DND-41 (cell line): ENCODE results near the gene SON.

ENCODE experiments used
- EZH2 ChIP-seq: IDR thresholded peaks from 3 replicates; pipeline ENCODE4 v1.6.1; 2012; ENCODE audit warnings: borderline replicate concordance, low read depth, mild to moderate bottlenecking, moderate library complexity, low read length, inconsistent platforms; ENCODE audit not compliant: severe bottlenecking
- TF ChIP-seq, protein P1 (sequence below): IDR thresholded peaks from 2 replicates; pipeline ENCODE4 v1.5.1; 2012; ENCODE audit warnings: borderline replicate concordance, low read length, moderate library complexity, mild to moderate bottlenecking; ENCODE audit not compliant: poor library complexity, severe bottlenecking; ENCODE audit errors: extremely low read depth

DNA sequence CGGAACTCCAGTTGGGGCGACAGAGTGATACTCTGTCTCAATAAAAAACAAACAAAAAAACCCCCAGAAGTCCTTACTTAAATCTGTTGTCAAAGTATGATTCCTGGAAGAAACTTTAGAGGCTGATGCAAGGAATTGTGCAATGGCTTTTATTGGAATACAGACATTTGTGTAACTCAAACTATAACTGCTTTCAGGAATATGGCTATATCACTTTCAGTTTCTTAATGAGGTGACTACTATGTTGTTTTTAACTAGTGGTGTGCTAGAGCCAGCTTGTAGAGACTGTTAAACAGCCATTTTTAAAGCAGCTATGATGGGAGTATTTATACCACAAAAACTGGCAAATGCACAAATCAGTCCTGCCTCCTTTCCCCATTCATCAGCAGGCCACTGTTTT, 28.6 kb upstream of the SON start:
- TF ChIP-seq, protein P1, sequence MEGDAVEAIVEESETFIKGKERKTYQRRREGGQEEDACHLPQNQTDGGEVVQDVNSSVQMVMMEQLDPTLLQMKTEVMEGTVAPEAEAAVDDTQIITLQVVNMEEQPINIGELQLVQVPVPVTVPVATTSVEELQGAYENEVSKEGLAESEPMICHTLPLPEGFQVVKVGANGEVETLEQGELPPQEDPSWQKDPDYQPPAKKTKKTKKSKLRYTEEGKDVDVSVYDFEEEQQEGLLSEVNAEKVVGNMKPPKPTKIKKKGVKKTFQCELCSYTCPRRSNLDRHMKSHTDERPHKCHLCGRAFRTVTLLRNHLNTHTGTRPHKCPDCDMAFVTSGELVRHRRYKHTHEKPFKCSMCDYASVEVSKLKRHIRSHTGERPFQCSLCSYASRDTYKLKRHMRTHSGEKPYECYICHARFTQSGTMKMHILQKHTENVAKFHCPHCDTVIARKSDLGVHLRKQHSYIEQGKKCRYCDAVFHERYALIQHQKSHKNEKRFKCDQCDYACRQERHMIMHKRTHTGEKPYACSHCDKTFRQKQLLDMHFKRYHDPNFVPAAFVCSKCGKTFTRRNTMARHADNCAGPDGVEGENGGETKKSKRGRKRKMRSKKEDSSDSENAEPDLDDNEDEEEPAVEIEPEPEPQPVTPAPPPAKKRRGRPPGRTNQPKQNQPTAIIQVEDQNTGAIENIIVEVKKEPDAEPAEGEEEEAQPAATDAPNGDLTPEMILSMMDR = no peak
- no peak for TF ChIP-seq EZH2
